ENCODE measurements around the gene GATD1.

- no peak for TF ChIP-seq CTCF (conservative IDR thresholded peaks at IDR 0.05 in 1 of 2, IDR thresholded peaks at IDR 0.05 in 1 of 2; ENCODE audit: low read depth in 1 of 2, low read length in 2 of 2)
- TF ChIP-seq EZH2 (IDR thresholded peaks at IDR 0.05; ENCODE audit: low read length, missing control alignments): no peak
Observed at GRCh38 chr11:792873-793272, 15.6 kb upstream of the GATD1 start.
